DND-41 (cell line): ENCODE data around the gene ABCF3.

Source experiments
- ATAC-seq: fragments of 200-7000 bp; cut with Tn5 transposase; 3 replicates; pipeline ENCODE4 v1.9.1; 2021; ENCODE audit warnings: low read depth; ENCODE audit not compliant: insufficient read depth
- DNase-seq: peaks from one replicate; pipeline ENCODE4 v3.0.0-alpha.2; 2020
- H2AFZ ChIP-seq: 2 replicates; pipeline ENCODE4 v1.6.0; 2012; ENCODE audit warnings: low read depth, low read length
- H3K27ac ChIP-seq: 2 replicates; pipeline ENCODE4 v1.5.1; 2012; ENCODE audit warnings: low read length, inconsistent platforms
- H3K27me3 ChIP-seq: fragments of 200-600 bp; sonication (generic); 2 replicates; pipeline ENCODE4 v1.6.0; 2012; ENCODE audit warnings: low read length, mild to moderate bottlenecking, inconsistent platforms; ENCODE audit not compliant: insufficient read depth, poor library complexity
- H3K36me3 ChIP-seq: 2 replicates; pipeline ENCODE4 v1.5.1; 2012; ENCODE audit warnings: low read length, inconsistent platforms; ENCODE audit not compliant: insufficient read depth
- H3K4me1 ChIP-seq: 2 replicates; pipeline ENCODE4 v1.5.1; 2012; ENCODE audit warnings: mild to moderate bottlenecking, low read length; ENCODE audit not compliant: insufficient read depth
- H3K4me2 ChIP-seq: 2 replicates; pipeline ENCODE4 v1.6.0; 2012; ENCODE audit warnings: mild to moderate bottlenecking, moderate library complexity, low read length, inconsistent platforms; ENCODE audit not compliant: insufficient read depth
- H3K4me3 ChIP-seq, 2 experiments: fragments of 200-600 bp in 1 of 2; shearing (Covaris generic) in 1 of 2; 2 replicates each; pipeline ENCODE4 v1.5.1; 2012 to 2016; ENCODE audit warnings: inconsistent platforms in 2 of 2, low read length in 2 of 2, mild to moderate bottlenecking in 2 of 2, low read depth in 1 of 2, moderate library complexity in 1 of 2
- H3K79me2 ChIP-seq: 2 replicates; pipeline ENCODE4 v1.6.0; 2012; ENCODE audit warnings: low read length, inconsistent platforms; ENCODE audit not compliant: insufficient read depth
- H3K9ac ChIP-seq: 2 replicates; pipeline ENCODE4 v1.6.0; 2012; ENCODE audit warnings: low read depth, mild to moderate bottlenecking, inconsistent platforms, low read length, moderate library complexity
- H3K9me3 ChIP-seq: 2 replicates; pipeline ENCODE4 v1.5.1; 2012; ENCODE audit warnings: low read length, moderate library complexity, mild to moderate bottlenecking, inconsistent platforms; ENCODE audit not compliant: insufficient read depth, severe bottlenecking
- H4K20me1 ChIP-seq: 2 replicates; pipeline ENCODE4 v1.6.0; 2012; ENCODE audit warnings: low read length; ENCODE audit not compliant: insufficient read depth
- EZH2 ChIP-seq: IDR thresholded peaks from 3 replicates; pipeline ENCODE4 v1.6.1; 2012; ENCODE audit warnings: borderline replicate concordance, low read depth, mild to moderate bottlenecking, moderate library complexity, low read length, inconsistent platforms; ENCODE audit not compliant: severe bottlenecking
- TF ChIP-seq, protein P1 (sequence below): IDR thresholded peaks from 2 replicates; pipeline ENCODE4 v1.5.1; 2012; ENCODE audit warnings: borderline replicate concordance, low read length, moderate library complexity, mild to moderate bottlenecking; ENCODE audit not compliant: poor library complexity, severe bottlenecking; ENCODE audit errors: extremely low read depth

The ABCF3 gene

DNA sequence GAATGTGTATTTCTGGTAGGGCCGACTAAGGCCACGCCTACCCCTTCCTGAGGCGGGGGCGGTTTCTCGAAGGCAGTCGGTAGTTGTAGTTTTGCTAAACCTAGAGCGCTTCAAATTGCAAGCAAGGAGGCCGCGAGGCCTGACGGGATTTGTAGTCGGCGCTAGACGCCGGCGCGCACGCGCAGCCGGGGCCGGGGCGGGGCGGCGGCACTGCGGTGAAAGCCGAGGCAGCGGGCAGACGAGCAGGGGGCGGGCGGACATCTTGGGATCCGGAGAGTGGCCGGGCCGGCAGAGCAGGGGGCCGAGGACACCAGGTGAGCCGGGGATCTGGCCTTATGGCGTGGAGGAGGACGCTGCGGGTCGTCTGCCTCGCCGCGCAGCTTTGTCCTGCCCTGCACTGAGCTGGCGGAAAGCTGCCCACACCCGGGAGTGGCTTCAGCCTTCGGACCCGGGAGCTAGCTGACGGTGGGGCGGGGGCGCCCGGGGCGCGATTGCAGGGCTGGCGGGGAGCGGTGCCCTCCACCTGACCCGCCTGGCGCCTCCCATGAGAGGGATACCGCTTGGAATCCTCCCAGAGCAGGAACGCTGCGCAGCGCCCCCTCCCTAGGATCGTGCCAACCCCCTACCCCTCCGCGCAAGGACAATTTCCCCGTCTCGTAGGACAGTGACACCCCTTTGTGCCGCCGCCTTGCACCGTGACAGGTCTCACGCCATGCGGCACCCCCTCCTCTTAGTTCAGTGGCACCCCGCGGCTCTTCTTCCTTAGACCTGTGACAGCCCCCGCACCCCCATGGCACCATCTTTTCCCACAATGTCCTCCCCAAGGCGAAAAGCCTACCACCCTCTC, 11.1 kb upstream of the ABCF3 start, which contains the start of gene AP2M1:
Gene AP2M1 (plus strand): TSS at position 210 of the 847 bp plus-strand sequence. CDS start 2,139 bp downstream, outside the sequence.
- TF ChIP-seq EZH2: no peak
- TF ChIP-seq, protein P1, sequence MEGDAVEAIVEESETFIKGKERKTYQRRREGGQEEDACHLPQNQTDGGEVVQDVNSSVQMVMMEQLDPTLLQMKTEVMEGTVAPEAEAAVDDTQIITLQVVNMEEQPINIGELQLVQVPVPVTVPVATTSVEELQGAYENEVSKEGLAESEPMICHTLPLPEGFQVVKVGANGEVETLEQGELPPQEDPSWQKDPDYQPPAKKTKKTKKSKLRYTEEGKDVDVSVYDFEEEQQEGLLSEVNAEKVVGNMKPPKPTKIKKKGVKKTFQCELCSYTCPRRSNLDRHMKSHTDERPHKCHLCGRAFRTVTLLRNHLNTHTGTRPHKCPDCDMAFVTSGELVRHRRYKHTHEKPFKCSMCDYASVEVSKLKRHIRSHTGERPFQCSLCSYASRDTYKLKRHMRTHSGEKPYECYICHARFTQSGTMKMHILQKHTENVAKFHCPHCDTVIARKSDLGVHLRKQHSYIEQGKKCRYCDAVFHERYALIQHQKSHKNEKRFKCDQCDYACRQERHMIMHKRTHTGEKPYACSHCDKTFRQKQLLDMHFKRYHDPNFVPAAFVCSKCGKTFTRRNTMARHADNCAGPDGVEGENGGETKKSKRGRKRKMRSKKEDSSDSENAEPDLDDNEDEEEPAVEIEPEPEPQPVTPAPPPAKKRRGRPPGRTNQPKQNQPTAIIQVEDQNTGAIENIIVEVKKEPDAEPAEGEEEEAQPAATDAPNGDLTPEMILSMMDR: peak; percentile 29
- H3K9me3 ChIP-seq: no peaks in the 10 kb centered on the region
- H3K4me2 ChIP-seq: peak within 1 kb of the TSS; percentile 97
- H3K27ac ChIP-seq: peak within 1 kb of the TSS; percentile 88
- DNase-seq: peak; percentile 99
- H3K4me1 ChIP-seq: peaks cover 34% of the 10 kb centered on the region
- peaks cover 57% of the 10 kb centered on the region for H3K36me3 ChIP-seq
- H3K79me2 ChIP-seq: peaks cover 45% of the 10 kb centered on the region
- peak within 1 kb of the TSS; percentile 96 for H3K9ac ChIP-seq
- ATAC-seq: peak; percentile 94
- peak within 1 kb of the TSS; percentile 93 to 98; a peak in 3 of 4 replicates for H3K4me3 ChIP-seq
- peak within 1 kb of the TSS; percentile 96 for H2AFZ ChIP-seq
- peaks cover 7% of the 10 kb centered on the region for H4K20me1 ChIP-seq
- H3K27me3 ChIP-seq: no peaks in the 10 kb centered on the region

GRCh38 chr3:184175506-184175905, 10.5 kb upstream of the ABCF3 start:
- Histone ChIP-seq H3K4me3 (peak overlapping the region; percentile 93 to 98; a peak in 3 of 4 replicates), H3K27me3 (no peaks in the 10 kb centered on the region), H3K27ac (peak overlapping the region; percentile 88), H3K36me3 (peaks cover 61% of the 10 kb centered on the region), H3K4me2 (peak overlapping the region; percentile 97), H2AFZ (peak overlapping the region; percentile 96), H3K4me1 (peaks cover 34% of the 10 kb centered on the region), H4K20me1 (peaks cover 7% of the 10 kb centered on the region), H3K79me2 (peaks cover 45% of the 10 kb centered on the region), H3K9ac (peak overlapping the region; percentile 96), H3K9me3 (no peaks in the 10 kb centered on the region)
- no peak for TF ChIP-seq EZH2
- TF ChIP-seq, protein P1: no peak
- no peak for ATAC-seq
- DNase-seq: no peak

DNA sequence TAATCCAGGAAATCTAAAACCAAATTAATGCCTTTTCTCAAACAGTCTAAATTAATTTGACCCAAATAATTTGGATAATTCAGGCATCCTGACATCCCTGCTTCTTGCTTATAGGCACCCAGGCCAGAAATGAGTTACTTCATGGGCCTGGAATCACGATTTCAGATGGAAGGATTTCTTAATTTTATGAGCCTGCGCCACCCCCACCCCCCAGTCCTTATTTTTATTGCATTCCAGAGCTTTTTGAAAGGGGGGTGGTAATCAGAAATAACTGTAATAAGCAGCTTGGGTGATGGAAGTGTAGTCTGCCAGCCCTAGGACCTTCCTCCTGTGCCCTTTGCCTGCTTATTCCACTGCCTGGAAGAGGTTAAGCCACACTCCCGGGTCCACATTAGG, 10.0 kb upstream of the ABCF3 start:
- Histone ChIP-seq H4K20me1 (peaks cover 7% of the 10 kb centered on the region), H3K4me2 (peak overlapping the region; percentile 97), H3K27me3 (no peaks in the 10 kb centered on the region), H3K79me2 (peaks cover 45% of the 10 kb centered on the region), H3K27ac (peak overlapping the region; percentile 53), H3K9me3 (no peaks in the 10 kb centered on the region), H3K9ac (peak overlapping the region; percentile 96), H2AFZ (no peak overlapping the region), H3K4me3 (peak overlapping the region; percentile 93 to 98; a peak in 3 of 4 replicates), H3K36me3 (peaks cover 61% of the 10 kb centered on the region), H3K4me1 (peaks cover 34% of the 10 kb centered on the region)
- DNase-seq: no peak
- no peak for ATAC-seq
- TF ChIP-seq, protein P1: no peak
